ENCODE data around the gene EYS. TPM values are rescaled to one million over a fixed set of nuclear protein-coding genes. Genes with fewer than 3 reads are reported as not detected.
"Not testable (repeated sequence)": the region's sequence is repeated elsewhere in the genome, so short reads cannot be mapped to it uniquely, and the experiment has no call there.

EYS gene
- total RNA-seq, 1 experiment from 2014 or later, result not detected

DNA sequence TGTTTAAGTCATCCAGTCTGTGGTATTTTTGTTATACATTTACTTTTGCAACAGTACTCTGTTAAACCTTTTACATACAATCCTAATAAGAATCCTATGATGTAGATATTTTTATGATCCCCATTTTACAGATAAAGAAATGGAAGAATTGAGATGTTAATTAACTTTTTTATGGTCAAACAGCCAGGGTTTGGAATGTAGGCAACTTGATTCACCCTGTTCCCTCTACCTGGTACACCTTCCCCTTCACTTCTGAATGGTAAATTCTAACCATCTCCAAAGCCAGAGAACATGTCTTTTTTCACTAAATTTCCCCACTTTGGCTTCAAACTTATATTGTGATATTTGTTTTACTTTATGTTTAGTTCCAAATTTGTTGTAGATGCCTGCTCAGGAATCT, 1771.3 kb downstream of the EYS start:
- no peaks in the 10 kb centered on the region for H3K79me2 ChIP-seq (ENCODE audit: insufficient read depth, low read length)
- H3T11ph ChIP-seq (ENCODE audit: low read length), result no peak overlapping the region
- H2AFZ ChIP-seq (ENCODE audit: low read length), result no peak overlapping the region
- no peaks in the 10 kb centered on the region for H3K9me3 ChIP-seq (ENCODE audit: control insufficient read depth, low read depth, low read length)
- H3K18ac ChIP-seq (ENCODE audit: insufficient read length, low read depth, low read length), result no peak overlapping the region
- H4K20me1 ChIP-seq (ENCODE audit: control insufficient read depth, insufficient read depth, insufficient read length), result no peaks in the 10 kb centered on the region
- H2BK15ac ChIP-seq (ENCODE audit: low read depth, low read length), result no peak overlapping the region
- H2BK120ac ChIP-seq (ENCODE audit: low read depth, low read length, poor library complexity, severe bottlenecking), result no peak overlapping the region
- no peak overlapping the region for H2BK5ac ChIP-seq (ENCODE audit: insufficient read length, low read length)
- H3K9ac ChIP-seq (ENCODE audit: extremely low read depth, insufficient read length, low read length), result no peak overlapping the region
- no peak overlapping the region for H3K56ac ChIP-seq (ENCODE audit: insufficient read length, low read depth, low read length)
- H3K27me3 Mint-ChIP-seq (ENCODE audit: low read depth), result no peaks in the 10 kb centered on the region
- H3K36me3 Mint-ChIP-seq (ENCODE audit: insufficient read depth in 1 of 3, low read depth in 3 of 3), result no peaks in the 10 kb centered on the region; a peak in 1 of 7 replicates
- no peak overlapping the region for H4K91ac ChIP-seq (ENCODE audit: insufficient read length, low read depth, low read length)
- no peaks in the 10 kb centered on the region for H3K23me2 ChIP-seq (ENCODE audit: insufficient read length, low read depth, low read length, poor library complexity, severe bottlenecking)
- H3K9me3 Mint-ChIP-seq, result no peaks in the 10 kb centered on the region
- no peaks in the 10 kb centered on the region for H3K4me1 Mint-ChIP-seq
- H3K27me3 ChIP-seq (ENCODE audit: insufficient read depth, low read length), result no peaks in the 10 kb centered on the region
- H3K4me2 ChIP-seq (ENCODE audit: insufficient read depth, insufficient read length, low read length), result no peak overlapping the region
- H2AK5ac ChIP-seq (ENCODE audit: insufficient read length, low read length), result no peak overlapping the region
- TF ChIP-seq, protein P1, sequence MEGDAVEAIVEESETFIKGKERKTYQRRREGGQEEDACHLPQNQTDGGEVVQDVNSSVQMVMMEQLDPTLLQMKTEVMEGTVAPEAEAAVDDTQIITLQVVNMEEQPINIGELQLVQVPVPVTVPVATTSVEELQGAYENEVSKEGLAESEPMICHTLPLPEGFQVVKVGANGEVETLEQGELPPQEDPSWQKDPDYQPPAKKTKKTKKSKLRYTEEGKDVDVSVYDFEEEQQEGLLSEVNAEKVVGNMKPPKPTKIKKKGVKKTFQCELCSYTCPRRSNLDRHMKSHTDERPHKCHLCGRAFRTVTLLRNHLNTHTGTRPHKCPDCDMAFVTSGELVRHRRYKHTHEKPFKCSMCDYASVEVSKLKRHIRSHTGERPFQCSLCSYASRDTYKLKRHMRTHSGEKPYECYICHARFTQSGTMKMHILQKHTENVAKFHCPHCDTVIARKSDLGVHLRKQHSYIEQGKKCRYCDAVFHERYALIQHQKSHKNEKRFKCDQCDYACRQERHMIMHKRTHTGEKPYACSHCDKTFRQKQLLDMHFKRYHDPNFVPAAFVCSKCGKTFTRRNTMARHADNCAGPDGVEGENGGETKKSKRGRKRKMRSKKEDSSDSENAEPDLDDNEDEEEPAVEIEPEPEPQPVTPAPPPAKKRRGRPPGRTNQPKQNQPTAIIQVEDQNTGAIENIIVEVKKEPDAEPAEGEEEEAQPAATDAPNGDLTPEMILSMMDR (conservative IDR thresholded peaks at IDR 0.05), result no peak
- H3K79me1 ChIP-seq (ENCODE audit: insufficient read depth, low read depth, low read length, poor library complexity, severe bottlenecking), result no peaks in the 10 kb centered on the region
- no peak for DNase-seq
- H4K5ac ChIP-seq (ENCODE audit: insufficient read length, low read depth, low read length), result no peak overlapping the region
- H3K27ac Mint-ChIP-seq, result no peak overlapping the region
- H3K27ac ChIP-seq (ENCODE audit: insufficient read length, low read depth, low read length), result no peak overlapping the region
- no peak overlapping the region for H3K4ac ChIP-seq (ENCODE audit: low read depth, low read length)
- H2BK12ac ChIP-seq (ENCODE audit: insufficient read length, low read depth, low read length), result no peak overlapping the region
- H2BK20ac ChIP-seq (ENCODE audit: low read depth, low read length, poor library complexity, severe bottlenecking), result no peak overlapping the region
- no peak overlapping the region for H3K14ac ChIP-seq (ENCODE audit: insufficient read depth, low read length)
- no peak overlapping the region for H3K4me3 Mint-ChIP-seq
- no peaks in the 10 kb centered on the region for H3K4me1 ChIP-seq (ENCODE audit: insufficient read depth, low read length)
- H3K23ac ChIP-seq (ENCODE audit: insufficient read length, low read depth, low read length), result no peak overlapping the region
- H4K8ac ChIP-seq (replicated peaks; ENCODE audit: insufficient read length, low read depth, low read length), result no peak overlapping the region

- DNase-seq; H3K4me1 ChIP-seq (ENCODE audit: insufficient read depth, low read length); H3K79me2 ChIP-seq (ENCODE audit: insufficient read depth, low read length); H2BK120ac ChIP-seq (ENCODE audit: low read depth, low read length, poor library complexity, severe bottlenecking); H3K4ac ChIP-seq (ENCODE audit: low read depth, low read length); H3K9me3 ChIP-seq (ENCODE audit: control insufficient read depth, low read depth, low read length); H3K23ac ChIP-seq (ENCODE audit: insufficient read length, low read depth, low read length); H3K27ac ChIP-seq (ENCODE audit: insufficient read length, low read depth, low read length); H3K9ac ChIP-seq (ENCODE audit: extremely low read depth, insufficient read length, low read length); H3K79me1 ChIP-seq (ENCODE audit: insufficient read depth, low read depth, low read length, poor library complexity, severe bottlenecking); H3K4me3 Mint-ChIP-seq; H3K18ac ChIP-seq (ENCODE audit: insufficient read length, low read depth, low read length); H2BK5ac ChIP-seq (ENCODE audit: insufficient read length, low read length); H3K36me3 Mint-ChIP-seq (ENCODE audit: insufficient read depth in 1 of 3, low read depth in 3 of 3); H3K4me1 Mint-ChIP-seq; H4K5ac ChIP-seq (ENCODE audit: insufficient read length, low read depth, low read length); H3K27ac Mint-ChIP-seq; H3K14ac ChIP-seq (ENCODE audit: insufficient read depth, low read length); H3K56ac ChIP-seq (ENCODE audit: insufficient read length, low read depth, low read length); H3K27me3 Mint-ChIP-seq (ENCODE audit: low read depth); H2BK12ac ChIP-seq (ENCODE audit: insufficient read length, low read depth, low read length); H2BK20ac ChIP-seq (ENCODE audit: low read depth, low read length, poor library complexity, severe bottlenecking); H3T11ph ChIP-seq (ENCODE audit: low read length); H4K91ac ChIP-seq (ENCODE audit: insufficient read length, low read depth, low read length); H4K20me1 ChIP-seq (ENCODE audit: control insufficient read depth, insufficient read depth, insufficient read length); H3K23me2 ChIP-seq (ENCODE audit: insufficient read length, low read depth, low read length, poor library complexity, severe bottlenecking); H4K8ac ChIP-seq (replicated peaks; ENCODE audit: insufficient read length, low read depth, low read length); H2AK5ac ChIP-seq (ENCODE audit: insufficient read length, low read length); H3K9me3 Mint-ChIP-seq; H3K4me2 ChIP-seq (ENCODE audit: insufficient read depth, insufficient read length, low read length); H3K27me3 ChIP-seq (ENCODE audit: insufficient read depth, low read length); H2BK15ac ChIP-seq (ENCODE audit: low read depth, low read length); H2AFZ ChIP-seq (ENCODE audit: low read length): not testable (repeated sequence)
- no CpG with 5 or more reads among the region's 4 CpGs for WGBS (ENCODE audit: extremely low coverage, insufficient read length, low lambda C conversion rate)
Observed at GRCh38 chr6:63933948-63934347, 1773.1 kb downstream of the EYS start.
